ENCODE data around the gene ZNF394.
"Not testable (repeated sequence)": the region's sequence is repeated elsewhere in the genome, so short reads cannot be mapped to it uniquely, and the experiment has no call there.

The ZNF394 gene

DNA sequence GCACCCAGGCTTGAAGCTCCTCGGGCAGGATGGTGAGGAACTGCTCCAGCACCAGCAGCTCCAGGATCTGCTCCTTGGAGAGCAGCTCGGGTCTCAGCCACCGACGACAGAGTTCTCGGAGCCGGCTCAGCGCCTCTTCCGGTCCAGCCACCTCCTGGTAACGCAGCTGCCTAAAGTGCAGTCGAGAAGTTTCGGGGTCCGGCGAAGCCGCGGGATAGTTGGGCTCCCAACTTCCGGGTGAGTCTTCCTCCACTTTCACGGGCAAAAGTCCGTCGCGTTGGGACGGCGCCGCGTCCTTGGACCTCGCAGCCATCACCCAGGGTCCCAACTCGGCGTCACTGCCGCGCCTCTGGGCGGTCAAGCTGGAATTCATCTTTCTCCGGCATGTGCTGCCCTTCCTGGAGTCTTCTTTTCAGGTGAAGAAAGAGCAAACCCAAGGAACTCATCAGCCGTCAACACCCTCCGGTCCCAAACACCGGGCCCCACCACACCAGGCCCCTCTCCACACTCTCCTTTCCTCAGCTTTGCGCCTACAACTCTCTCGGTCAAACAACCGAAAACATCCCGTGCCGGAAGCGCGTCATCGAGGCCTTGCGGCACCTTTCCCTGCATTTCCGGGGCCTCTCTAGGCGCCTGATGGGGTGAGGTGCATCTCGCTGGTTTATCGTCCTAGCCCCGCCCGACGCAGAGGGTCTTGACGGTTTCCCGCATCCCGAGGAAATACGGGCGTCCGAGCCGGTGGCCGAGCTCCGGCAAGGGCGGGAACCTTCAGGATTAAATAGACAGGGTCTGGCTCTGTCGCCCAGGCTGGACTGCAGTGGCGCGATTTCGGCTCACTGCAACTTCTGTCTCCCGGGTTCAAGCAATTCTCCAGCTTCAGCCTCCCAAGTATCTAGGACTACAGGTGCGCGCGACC, at the start of gene ZNF394:
ZNF394 (minus strand) TSS at position 561 of the 916 bp plus-strand sequence; CDS start at position 373, 188 bp downstream.
- DNase-seq (ENCODE audit: low spot score): peak; percentile 78

DNA sequence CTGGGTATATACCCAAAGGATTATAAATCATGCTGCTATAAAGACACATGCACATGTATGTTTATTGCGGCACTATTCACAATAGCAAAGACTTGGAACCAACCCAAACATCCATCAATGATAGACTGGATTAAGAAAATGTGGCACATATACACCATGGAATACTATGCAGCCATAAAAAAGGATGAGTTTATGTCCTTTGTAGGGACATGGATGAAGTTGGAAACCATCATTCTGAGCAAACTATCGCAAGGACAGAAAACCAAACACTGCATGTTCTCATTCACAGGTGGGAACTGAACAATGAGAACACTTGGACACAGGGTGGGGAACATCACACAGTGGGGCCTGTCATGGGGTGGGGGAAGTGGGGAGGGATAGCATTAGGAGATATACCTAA, 49.5 kb upstream of the ZNF394 start:
- not testable (repeated sequence) for DNase-seq (ENCODE audit: low spot score)

DNA sequence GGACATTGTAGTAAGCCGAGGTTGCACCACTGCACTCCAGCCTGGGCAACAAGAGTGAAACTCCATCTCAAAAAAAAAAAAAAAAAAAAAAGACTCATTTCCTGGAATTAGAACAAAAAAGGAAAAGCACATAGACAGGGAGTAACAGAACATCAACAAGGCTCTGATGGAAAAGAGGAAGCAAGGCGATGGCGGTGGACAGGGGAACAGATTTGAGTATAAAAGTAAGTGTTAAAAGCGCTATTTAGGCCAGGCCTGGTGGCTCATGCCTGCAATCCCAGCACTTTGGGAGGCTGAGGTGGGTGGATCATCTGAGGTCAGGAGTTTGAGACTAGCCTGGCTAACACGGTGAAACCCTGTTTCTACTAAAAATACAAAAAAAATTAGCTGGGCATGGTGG, 45.2 kb upstream of the ZNF394 start:
- not testable (repeated sequence) for DNase-seq (ENCODE audit: low spot score)

DNA sequence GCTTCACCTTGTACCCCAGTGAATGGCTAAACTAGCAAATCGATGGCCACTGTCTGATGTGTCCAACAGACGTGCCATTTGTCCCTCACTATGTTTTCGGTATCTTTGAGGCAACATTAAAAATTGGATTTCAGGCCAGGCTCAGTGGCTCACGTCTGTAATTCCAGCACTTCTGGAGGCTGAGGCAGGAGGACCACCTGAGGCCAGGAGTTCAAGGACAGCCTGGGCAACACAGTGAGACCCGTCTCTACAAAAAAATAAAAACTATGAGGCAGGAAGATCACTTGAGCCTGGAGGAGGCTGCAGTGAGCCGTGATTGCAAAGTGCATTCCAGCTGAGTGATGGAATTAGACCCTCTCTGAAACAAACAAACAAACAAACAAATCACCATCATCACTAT, 43.8 kb upstream of the ZNF394 start:
- no peak for DNase-seq (ENCODE audit: low spot score)

DNA sequence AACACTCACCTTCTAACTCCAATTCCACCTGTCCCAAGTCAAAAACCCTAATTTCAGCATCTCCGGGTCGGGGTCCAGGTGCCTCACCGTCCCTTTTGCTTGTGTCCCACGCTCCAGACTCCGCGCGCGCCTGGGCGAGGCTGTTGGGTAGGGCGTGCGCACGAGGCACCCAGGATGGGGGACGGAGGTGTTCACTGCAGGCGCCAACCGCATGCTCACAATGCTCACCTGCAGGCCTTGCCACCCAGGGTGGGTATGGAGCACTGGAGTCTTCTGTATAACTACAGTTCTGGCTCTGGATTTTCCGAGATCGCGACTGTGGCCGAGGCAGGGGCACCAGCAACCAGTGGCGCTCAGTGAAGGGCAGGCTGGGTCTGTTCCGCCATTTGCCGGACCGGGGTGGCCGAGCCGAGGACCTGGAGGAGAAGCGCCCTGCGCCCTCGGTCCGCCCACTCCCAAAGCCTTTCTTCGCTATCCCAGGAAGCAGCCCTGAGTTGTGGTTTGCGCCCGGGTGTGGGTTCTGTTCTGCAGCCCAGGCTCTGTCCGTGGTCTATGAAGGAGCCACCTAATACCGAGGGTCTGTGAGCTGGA, 43.1 kb upstream of the ZNF394 start:
- no peak for DNase-seq (ENCODE audit: low spot score)

DNA sequence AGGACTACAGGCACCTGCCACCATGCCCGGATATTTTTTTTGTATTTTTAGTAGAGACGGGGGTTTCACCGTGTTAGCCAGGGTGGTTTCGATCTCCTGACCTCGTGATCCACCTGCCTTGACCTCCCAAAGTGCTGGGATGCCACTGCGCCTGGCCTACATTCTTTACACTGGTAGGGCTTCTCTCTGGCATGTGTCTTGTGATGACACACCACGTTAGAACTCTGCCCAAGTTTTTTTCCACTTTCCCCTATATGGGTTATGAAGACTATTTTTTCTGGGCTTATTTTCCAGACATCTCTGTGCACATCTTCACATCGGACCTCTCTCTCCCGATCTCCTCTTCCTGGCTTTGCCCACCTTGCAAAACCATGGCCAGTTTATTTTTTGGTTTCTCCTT, 41.1 kb upstream of the ZNF394 start:
- no peak for DNase-seq (ENCODE audit: low spot score)

DNA sequence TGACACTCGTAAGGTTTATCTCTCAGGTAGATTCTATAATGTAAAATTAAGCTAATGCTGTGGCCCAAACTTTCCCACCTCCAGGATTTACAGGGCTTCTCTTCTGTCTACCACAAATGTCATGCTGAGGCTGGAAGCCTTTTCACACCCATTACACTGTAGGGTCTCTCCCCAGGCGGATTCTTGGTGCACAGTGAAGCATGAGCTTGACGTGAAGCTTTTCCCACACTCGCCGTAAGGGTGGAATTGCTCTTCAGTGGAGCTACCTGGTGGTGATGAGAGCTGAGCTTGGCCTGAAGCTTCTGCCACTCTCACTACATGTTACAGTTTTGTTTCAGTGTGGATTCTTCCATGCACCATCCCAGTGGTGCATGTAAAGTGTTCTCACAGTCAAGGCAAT, 40.5 kb upstream of the ZNF394 start:
- DNase-seq (ENCODE audit: low spot score): no peak

DNA sequence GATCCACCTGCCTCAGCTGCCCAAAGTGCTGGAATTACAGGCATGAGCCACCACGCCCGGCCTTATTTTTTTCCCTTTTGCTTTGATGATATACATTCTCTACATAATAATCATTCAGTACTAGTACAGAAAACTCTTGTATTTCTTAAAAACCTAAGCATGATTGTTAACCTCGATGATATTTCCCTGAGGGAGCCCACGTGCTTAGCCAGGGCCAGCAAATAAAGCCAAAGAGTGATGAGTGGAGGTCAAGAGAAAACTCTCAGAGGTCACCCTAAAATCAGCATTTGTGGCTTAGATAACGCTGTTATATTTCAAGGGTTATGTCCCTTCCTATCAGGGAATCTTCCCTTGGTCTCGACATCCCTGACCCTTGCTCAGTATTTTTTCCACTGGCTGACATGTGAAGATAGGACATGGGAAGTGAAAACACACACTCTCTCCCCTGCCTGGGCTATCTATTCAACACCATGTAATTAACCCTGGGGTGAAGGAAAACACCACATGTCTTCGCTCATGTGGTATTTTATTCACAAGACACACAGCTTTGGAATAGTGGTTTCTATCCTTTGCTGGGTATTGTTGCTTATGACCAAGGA, 39.2 kb upstream of the ZNF394 start:
- DNase-seq (ENCODE audit: low spot score): no peak

DNA sequence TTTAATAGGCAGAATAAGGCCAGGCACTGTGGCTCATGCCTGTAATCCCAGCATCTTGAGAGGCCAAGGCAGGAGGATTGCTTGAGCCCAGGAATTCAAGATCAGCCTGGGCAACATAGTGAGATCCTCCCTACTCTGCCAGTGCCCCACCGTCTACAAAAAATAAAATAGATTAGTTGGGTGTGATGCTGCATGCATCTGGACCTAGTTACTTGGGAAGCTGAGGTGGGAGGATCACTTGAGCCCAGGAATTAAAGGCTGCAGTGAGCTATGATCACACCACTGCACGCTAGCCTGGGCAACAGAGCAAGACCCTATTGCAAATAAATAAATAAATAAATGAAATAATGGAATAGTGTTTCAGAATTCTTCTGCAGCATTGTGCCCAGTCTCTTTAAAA, 35.6 kb upstream of the ZNF394 start:
- DNase-seq (ENCODE audit: low spot score): no peak

DNA sequence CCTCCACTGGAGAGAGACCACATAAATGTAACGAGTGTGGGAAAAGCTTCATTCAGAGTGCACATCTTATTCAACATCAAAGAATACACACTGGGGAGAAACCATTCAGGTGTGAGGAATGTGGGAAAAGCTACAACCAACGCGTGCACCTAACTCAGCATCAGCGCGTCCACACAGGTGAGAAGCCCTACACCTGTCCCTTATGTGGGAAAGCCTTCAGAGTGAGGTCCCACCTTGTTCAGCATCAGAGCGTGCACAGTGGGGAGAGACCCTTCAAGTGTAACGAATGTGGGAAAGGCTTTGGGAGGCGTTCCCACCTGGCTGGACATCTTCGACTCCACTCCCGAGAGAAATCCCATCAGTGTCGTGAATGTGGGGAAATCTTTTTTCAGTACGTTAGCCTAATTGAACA, 31.3 kb upstream of the ZNF394 start:
- no peak for DNase-seq (ENCODE audit: low spot score)

DNA sequence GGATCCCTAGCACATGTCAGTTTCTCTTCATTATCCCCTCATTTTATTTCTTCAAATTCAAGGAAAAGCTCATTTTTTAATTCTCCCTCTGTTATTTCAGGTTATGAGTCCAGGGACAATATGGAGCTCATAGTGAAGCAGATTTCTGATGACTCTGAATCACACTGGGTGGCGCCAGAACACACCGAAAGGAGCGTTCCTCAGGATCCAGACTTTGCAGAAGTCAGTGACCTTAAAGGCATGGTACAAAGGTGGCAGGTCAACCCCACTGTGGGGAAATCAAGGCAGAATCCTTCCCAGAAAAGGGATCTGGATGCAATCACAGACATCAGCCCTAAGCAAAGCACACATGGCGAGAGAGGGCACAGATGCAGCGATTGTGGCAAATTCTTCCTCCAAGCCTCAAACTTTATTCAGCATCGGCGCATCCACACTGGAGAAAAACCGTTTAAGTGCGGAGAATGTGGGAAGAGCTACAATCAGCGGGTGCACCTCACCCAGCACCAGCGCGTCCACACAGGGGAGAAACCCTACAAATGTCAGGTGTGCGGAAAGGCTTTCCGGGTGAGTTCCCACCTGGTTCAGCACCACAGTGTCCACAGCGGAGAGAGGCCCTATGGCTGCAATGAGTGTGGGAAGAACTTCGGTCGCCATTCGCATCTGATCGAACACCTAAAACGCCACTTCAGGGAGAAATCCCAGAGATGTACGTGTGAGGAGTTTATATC, 25.8 kb upstream of the ZNF394 start:
- DNase-seq (ENCODE audit: low spot score): no peak

DNA sequence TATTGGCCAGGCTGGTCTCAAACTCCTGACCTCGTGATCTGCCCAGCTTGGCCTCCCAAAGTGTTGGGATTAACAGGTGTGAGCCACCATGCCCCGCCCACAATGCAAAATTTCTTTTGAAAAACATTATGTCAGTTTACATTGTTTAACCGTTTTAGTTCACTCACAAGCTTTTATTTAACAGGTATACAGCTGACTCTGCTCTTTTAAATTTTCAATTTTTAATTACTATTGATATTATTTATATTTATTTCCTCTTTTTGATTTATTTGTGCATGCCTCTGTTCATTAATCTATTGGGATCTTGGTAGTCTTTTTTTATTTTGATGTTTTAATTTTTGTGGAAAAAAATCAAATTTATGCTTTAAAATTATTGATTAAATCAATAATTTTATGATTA, 21.3 kb upstream of the ZNF394 start:
- no peak for DNase-seq (ENCODE audit: low spot score)

DNA sequence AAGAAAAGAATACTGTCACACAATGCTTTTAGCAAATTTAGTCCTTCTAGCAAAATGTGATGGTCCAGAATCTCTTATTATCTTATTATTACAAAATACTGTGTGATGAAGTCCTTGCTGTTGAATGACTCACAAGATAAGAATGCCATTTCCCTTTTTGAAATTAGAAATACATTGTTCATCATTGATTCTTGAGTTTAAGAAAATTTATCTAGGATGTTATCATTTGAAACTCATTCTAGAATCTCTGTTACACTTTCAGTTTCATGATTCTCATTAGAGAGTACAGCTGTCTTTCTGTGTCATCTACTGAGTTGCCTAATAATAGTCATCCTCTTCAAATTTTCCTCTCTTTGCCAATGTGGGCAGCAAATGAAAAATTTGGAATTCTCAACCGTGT, 14.0 kb upstream of the ZNF394 start:
- peak; percentile 22 for DNase-seq (ENCODE audit: low spot score)

DNA sequence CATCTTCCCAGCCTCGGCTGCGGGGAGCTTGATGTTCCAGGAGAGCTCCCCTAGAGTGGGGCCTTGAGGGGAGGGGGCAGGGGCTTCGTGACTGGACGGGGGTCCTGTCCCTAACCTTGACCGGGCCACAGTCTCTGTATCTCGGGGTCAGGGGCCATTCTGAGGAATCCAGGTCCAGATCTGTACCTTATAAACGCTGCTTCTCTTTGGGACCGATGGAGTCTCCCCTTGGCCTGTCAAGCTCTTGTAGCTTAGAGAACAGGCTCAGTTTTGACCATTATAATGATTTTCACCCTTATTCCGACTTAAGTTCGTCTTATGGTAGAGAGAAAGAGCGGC, 5.2 kb upstream of the ZNF394 start:
- DNase-seq (ENCODE audit: low spot score): no peak

DNA sequence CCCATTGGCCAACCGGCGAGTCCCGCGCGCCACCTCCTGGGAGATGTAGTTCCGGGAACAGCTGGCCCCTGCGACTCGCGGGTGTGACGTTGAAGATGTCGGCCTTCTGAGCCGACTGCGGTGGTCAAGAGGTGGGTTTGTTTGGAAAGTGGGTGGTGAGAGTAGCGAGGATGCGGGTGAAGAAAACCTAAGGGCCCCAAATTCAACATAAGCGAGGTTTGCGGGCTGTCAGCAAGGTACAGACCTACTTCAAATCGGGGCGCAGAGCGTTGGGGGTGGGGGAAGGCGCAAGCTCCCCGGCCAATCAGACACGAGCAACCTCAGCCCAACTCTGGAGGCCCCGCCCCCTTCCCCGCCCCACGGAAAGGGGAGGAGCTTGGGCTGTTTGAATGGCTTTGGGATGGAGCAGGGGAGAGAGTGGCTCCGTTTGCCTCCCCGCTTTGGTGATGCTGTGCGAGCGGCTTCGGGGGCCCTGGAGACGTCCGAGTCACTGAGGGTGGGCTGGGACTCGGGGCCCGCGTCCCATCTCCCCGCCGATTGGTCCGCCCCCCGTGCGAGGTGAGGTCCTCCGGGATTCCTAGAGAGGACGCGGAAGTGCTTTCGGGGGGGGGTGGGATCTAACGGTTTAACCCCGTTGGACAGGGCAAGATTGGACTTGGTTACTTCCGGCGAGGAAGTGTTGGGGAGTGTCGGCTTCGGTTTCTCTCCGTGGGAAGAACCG, 4.7 kb upstream of the ZNF394 start, which contains the start of gene ZKSCAN5:
ZKSCAN5 (plus strand) TSS at position 60 of the 721 bp plus-strand sequence. CDS start 1,383 bp downstream, outside the sequence.
- DNase-seq (ENCODE audit: low spot score): peak; percentile 97

DNA sequence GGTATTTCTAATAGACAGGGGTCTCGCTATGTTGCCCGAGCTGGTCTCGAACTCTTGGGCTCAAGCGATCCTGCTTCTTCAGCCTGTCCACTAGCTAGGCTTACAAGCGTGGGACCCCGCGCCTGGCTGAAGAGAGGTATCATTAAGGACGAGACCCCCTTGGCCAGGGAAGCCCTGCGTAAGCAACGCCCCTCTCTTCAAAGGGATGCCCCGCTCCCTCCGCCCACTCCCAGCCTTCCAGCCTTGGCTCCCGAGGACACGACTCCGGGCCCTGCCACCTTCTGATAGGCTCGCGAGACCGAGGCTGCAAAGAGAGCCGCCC, 4.2 kb upstream of the ZNF394 start:
- no peak for DNase-seq (ENCODE audit: low spot score)

DNA sequence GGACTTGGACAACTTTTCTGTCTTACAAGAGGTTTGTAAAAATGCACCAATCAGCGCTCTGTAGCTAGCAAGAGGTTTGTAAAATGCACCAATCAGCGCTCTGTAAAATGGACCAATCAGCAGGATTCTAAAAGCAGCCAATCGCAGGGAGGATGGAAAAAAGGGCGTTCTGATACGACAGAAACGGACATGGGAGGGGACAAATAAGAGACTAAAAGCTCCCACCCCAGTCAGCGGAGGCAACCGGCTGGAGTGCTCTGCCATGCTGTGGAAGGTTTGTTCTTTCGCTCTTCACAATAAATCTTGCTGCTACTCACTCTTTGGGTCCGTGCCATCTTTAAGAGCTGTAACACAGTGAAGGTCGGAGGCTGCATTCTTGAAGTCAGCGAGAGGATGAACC, 1.2 kb upstream of the ZNF394 start:
- DNase-seq (ENCODE audit: low spot score): not testable (repeated sequence)

DNA sequence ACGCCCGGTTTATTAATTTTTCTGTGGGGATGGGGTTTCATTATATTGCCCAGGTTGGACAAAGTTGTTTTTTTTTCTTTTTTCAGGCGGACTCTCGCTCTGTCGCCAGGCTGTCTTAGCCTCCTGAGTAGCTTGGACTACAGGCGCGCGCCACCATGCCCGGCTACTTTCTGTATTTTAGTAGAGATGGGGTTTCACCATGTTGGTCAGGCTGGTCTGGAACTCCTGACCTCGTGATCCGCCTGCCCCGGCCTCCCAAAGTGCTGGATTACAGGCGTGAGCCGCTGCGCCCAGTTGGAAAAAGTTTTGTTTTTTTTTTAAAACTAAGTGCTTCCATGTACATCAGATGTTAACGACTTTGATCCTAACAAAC, 542 bp upstream of the ZNF394 start:
- DNase-seq (ENCODE audit: low spot score): no peak

DNA sequence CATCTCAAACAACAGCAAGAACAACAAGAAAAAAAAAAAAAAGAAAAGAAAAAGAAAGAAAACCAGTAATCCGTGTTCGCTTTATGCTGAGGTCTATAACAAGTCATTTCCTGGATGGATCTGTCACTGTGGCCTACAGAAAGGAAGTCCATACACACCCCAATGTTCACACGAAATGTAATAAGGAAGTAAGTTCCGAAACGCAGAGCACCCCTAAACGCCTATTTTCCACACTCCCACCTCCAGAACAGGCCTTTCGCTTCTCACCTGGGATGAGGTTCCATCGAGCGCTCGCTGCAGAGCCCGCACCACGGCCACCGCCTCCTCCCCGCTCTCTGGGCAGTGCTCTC, 735 bp downstream of the ZNF394 start:
- peak; percentile 22 for DNase-seq (ENCODE audit: low spot score)

DNA sequence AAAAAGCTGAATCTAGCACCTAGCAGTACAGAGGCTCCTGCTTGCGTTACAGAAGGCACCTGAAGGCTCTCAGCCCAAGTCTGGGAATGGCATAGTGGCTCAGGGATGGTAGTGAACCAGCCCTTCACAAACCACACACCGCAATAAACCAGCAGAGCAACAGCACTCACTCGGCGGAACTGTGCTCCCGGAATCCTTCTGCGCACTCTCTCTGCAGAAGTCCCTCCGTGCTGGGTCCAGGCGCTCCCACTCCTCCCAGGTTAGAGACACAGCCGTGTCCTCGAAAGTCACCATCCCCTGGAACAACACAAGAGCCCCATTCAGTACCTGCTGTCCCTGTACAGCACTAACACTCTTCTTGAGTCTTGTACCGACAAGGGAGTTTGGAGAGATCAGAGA, 1.5 kb downstream of the ZNF394 start:
- no peak for DNase-seq (ENCODE audit: low spot score)

DNA sequence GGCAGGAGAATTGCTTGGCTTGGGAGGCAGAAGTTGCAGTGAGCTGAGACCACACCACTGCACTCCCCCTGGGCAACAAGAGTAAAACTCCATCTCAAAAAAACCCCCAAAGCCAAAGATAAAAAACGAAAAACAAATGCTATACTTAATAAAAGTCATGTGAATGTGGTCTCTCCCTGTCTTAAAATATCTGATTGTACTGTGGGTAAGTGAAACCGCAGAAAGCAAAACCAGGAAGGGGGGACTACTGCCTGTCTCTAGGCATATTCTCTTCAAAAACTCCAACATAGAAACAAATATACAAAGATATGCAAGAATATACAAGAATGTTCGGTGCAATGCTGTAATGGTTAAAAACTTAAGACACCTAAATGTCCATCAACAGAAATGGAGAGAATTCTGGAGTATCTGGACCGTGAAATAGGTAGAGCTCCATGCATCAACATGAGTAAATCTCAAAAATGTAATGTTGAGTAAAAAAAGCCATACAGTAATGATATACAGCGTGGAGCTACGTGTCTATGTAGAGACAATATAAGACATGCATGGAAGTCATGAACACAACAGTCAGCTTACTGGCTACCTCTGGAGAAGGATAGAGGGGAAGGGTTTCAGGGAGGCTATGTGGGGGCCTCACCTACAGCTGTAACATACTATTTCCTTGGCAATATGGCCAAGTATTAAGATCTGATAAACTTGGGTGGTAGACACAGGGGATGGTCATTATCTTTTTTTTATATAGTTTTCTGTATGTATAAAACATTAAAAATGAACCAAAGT, 2.1 kb downstream of the ZNF394 start:
- DNase-seq (ENCODE audit: low spot score): no peak

Measured in kidney capillary endothelial cell (primary cell).